ENCODE results near the gene HIVEP3. TPM values are rescaled to one million over a fixed set of nuclear protein-coding genes. Genes with fewer than 3 reads are reported as not detected.

Gene HIVEP3
- total RNA-seq, 4 donors from 2014 or later, result 4.2 to 6.5 (median 4.7) TPM

DNA sequence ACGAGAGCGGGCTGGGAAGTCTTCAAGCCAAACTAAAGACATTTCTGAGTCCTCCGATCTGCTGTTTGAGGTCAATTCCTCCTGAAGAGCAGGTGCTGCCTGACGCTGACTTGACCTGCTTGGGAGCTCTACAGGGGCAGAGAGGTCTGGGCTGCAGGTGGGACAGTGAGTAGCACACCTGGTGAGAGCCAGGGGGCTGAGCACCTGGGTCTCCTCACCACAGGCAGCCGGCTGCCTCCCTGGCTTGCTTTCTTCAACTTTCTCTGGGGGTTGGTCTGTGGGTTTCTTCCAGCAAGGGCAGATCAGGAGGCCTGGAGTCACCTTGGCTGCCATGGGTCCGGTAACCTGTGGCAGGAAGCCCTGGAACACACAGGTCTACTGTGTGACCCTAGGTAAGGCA lies 326.8 kb downstream of the HIVEP3 start:
- 91 to 97% methylated on average over 6 of the region's 6 CpGs for WGBS, 2 donors
- Histone ChIP-seq H3K27me3 (no peaks in the 10 kb centered on the region), H3K9me3 (no peaks in the 10 kb centered on the region), H3K36me3 (peaks cover 0 to 5% (median 0%) of the 10 kb centered on the region in 3 donors), H3K4me1 (no peaks in the 10 kb centered on the region), H3K27ac (no peak overlapping the region), H3K4me3 (no peak overlapping the region)
- TF ChIP-seq, protein P1, sequence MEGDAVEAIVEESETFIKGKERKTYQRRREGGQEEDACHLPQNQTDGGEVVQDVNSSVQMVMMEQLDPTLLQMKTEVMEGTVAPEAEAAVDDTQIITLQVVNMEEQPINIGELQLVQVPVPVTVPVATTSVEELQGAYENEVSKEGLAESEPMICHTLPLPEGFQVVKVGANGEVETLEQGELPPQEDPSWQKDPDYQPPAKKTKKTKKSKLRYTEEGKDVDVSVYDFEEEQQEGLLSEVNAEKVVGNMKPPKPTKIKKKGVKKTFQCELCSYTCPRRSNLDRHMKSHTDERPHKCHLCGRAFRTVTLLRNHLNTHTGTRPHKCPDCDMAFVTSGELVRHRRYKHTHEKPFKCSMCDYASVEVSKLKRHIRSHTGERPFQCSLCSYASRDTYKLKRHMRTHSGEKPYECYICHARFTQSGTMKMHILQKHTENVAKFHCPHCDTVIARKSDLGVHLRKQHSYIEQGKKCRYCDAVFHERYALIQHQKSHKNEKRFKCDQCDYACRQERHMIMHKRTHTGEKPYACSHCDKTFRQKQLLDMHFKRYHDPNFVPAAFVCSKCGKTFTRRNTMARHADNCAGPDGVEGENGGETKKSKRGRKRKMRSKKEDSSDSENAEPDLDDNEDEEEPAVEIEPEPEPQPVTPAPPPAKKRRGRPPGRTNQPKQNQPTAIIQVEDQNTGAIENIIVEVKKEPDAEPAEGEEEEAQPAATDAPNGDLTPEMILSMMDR (IDR thresholded peaks at IDR 0.05), result no peak
- TF ChIP-seq EP300 (IDR thresholded peaks at IDR 0.05), result no peak
- TF ChIP-seq POLR2A (IDR thresholded peaks at IDR 0.05), result no peak
- DNase-seq (ENCODE audit: low spot score in 2 of 2), result no peak

DNA sequence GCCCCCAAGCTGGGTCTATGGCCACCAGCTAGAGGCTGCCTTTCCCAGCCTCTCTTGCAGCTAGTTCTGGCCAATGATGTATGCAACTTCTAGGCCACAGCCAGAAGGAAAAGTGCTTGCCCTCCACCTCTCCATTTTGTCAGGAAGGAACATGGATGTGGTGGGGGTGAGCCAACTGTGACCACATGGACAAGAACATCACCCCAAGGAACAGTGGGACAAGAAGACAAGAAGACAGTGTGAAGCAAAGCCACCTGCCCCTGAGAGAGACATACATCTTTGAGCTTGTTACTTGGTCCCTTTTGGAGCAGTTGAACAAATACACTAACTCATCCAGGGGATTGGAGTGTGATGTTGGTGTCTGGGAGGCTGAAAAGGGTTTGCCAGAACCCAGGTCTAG lies 328.4 kb downstream of the HIVEP3 start:
- Histone ChIP-seq H3K4me1 (no peaks in the 10 kb centered on the region), H3K4me3 (no peak overlapping the region), H3K36me3 (peaks cover 0 to 5% (median 0%) of the 10 kb centered on the region in 3 donors), H3K9me3 (no peaks in the 10 kb centered on the region), H3K27me3 (no peaks in the 10 kb centered on the region), H3K27ac (no peak overlapping the region)
- no peak for DNase-seq (ENCODE audit: low spot score in 2 of 2)
- TF ChIP-seq EP300 (IDR thresholded peaks at IDR 0.05) (no peak), POLR2A (IDR thresholded peaks at IDR 0.05) (no peak)
- TF ChIP-seq, protein P1 (IDR thresholded peaks at IDR 0.05), result no peak

DNA sequence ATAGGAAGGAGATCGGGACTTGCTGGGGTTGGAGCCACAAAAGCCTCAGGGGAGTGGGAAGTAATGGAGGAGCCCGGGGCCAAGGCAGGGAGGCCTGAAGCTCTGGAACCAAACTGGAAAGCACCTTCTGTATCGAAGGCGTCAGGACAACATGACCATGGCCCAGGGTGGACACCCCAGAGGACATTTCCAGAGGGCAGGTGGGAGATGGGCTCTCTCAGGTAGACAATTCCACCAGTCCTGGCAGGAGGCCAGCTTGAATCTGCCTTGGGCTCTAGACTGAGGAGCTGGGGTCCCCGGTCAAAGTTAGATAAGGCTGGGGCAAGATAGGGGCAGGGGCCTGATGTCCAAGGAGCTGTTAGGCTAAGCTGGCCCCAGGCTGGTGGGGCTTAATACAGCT lies 329.3 kb downstream of the HIVEP3 start:
- Histone ChIP-seq H3K27me3 (no peaks in the 10 kb centered on the region), H3K4me3 (no peak overlapping the region), H3K27ac (no peak overlapping the region), H3K9me3 (no peaks in the 10 kb centered on the region), H3K36me3 (peaks cover 0 to 10% (median 0%) of the 10 kb centered on the region in 3 donors), H3K4me1 (no peaks in the 10 kb centered on the region)
- no peak for DNase-seq (ENCODE audit: low spot score in 2 of 2)
- 90 to 95% methylated on average over 5 of the region's 5 CpGs for WGBS, 2 donors
- TF ChIP-seq POLR2A (IDR thresholded peaks at IDR 0.05) (no peak), EP300 (IDR thresholded peaks at IDR 0.05) (no peak)
- TF ChIP-seq, protein P1 (IDR thresholded peaks at IDR 0.05), result no peak

DNA sequence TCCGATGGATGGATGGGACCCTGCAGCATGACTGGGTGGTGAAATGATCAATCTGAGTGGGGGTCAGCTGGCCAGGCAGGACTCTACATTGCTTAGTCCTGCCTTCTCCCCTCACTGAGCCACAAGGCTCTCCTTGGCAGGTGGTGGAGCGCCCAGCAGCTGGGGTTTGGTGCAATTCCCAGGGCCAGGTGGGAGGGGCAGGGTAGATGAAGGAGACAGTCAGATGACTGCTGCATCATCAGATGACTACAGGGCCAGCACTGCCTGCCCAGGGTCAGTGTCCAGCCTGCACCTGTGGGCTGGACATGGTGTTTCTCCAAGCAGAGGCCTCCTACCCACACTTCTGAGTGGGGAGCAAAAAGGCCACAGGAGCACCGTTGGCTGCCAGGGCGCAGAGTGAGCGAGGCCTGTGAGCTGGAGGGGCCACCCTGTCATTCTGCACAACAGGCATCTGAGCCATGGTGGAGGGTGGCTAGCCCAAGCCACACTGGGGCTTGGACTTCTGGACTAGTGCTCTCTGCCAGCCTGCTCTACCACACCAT lies 330.3 kb downstream of the HIVEP3 start:
- H3K4me3 ChIP-seq, result no peak overlapping the region
- H3K4me1 ChIP-seq, result no peaks in the 10 kb centered on the region
- 94 to 96% methylated on average over 5 of the region's 5 CpGs for WGBS, 2 donors
- DNase-seq (ENCODE audit: low spot score in 2 of 2), result no peak
- no peaks in the 10 kb centered on the region for H3K9me3 ChIP-seq
- no peak for TF ChIP-seq EP300 (IDR thresholded peaks at IDR 0.05)
- TF ChIP-seq, protein P1 (IDR thresholded peaks at IDR 0.05), result no peak
- no peak for TF ChIP-seq POLR2A (IDR thresholded peaks at IDR 0.05)
- no peak overlapping the region for H3K27ac ChIP-seq
- H3K27me3 ChIP-seq, result no peaks in the 10 kb centered on the region
- H3K36me3 ChIP-seq, result peaks cover 0 to 19% (median 0%) of the 10 kb centered on the region in 3 donors

DNA sequence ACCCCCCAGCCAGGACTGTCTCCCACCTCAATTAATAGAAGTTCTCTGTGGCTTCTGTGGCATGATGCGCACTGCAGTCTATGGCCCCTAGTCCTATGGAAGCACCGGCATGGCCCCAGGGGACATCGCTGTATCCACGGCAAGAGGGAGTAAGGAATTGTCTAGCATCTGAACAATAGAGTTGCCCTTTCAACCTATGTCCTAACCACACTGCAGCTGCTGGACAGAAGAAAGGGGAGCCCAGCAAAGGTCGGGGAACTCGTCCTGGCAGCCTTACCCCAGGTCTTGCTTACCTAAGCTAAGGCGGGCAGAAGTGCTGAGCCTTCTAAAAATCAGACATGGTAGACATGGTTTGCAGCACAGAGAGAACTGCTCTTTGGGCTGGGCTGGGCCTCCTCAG lies 330.9 kb downstream of the HIVEP3 start:
- Histone ChIP-seq H3K36me3 (peaks cover 0 to 19% (median 0%) of the 10 kb centered on the region in 3 donors), H3K27ac (no peak overlapping the region)
- 96 to 97% methylated on average over 7 of the region's 7 CpGs for WGBS, 2 donors

More for the DNA sequence above, 330.9 kb downstream of the HIVEP3 start:
- no peak for DNase-seq (ENCODE audit: low spot score in 2 of 2)
- H3K4me3 ChIP-seq, result no peak overlapping the region
- H3K4me1 ChIP-seq, result no peaks in the 10 kb centered on the region
- no peaks in the 10 kb centered on the region for H3K9me3 ChIP-seq
- TF ChIP-seq, protein P1 (IDR thresholded peaks at IDR 0.05), result no peak
- TF ChIP-seq POLR2A (IDR thresholded peaks at IDR 0.05), result no peak
- TF ChIP-seq EP300 (IDR thresholded peaks at IDR 0.05), result no peak
- no peaks in the 10 kb centered on the region for H3K27me3 ChIP-seq

Measured in tibial nerve (tissue), 4 donors.